GM13976 (cell line): ENCODE data around the gene PGF.
A peak's percentile ranks its signal among the peaks of the same experiment; 100 is the strongest.

ENCODE experiments used
- DNase-seq: peaks from one replicate; pipeline ENCODE4 v3.0.0; 2012; ENCODE audit warnings: low spot score
- CTCF ChIP-seq: IDR thresholded peaks from 2 replicates; pipeline ENCODE4 v1.5.1; 2012; ENCODE audit warnings: borderline replicate concordance, mild to moderate bottlenecking; ENCODE audit not compliant: insufficient read depth; ENCODE audit errors: extremely low read depth, missing control alignments, control extremely low read depth
- in situ Hi-C: fragments of 300-500 bp; cut with MboI; formaldehyde crosslinking; loops from one replicate; pipeline ENCODE4 v1.12.0; 2022; ENCODE audit warnings: low sequenced_read_pairs, mixed read lengths, inconsistent platforms; ENCODE audit not compliant: unreplicated experiment

PGF gene

GRCh38 chr14:74988993-74989392 is 33.6 kb upstream of the PGF start:
- in situ Hi-C loops = no loop called here
- no peak for DNase-seq
- TF ChIP-seq CTCF = no peak

- DNase-seq = no peak
- TF ChIP-seq CTCF = no peak
- in situ Hi-C loops = no loop called here
Observed at GRCh38 chr14:74988131-74988530, 32.7 kb upstream of the PGF start.

- no peak for DNase-seq
- in situ Hi-C loops = no loop called here
- TF ChIP-seq CTCF = no peak
Observed at GRCh38 chr14:74985806-74986205, 30.4 kb upstream of the PGF start.

GRCh38 chr14:74985028-74985310 is 29.6 kb upstream of the PGF start:
- no peak for DNase-seq
- in situ Hi-C loops = no loop called here
- TF ChIP-seq CTCF = no peak

- in situ Hi-C loops = no loop called here
- DNase-seq = no peak
- TF ChIP-seq CTCF = no peak
Observed at GRCh38 chr14:74984236-74985027, 29.0 kb upstream of the PGF start.

- in situ Hi-C loops = no loop called here
- no peak for TF ChIP-seq CTCF
- no peak for DNase-seq
Observed at GRCh38 chr14:74983343-74983742, 27.9 kb upstream of the PGF start.

GRCh38 chr14:74982661-74983060 is 27.3 kb upstream of the PGF start:
- no peak for TF ChIP-seq CTCF
- DNase-seq = peak; percentile 55
- in situ Hi-C loops = no loop called here
